ENCODE measurements around the gene ZBTB1.

The ZBTB1 gene, protein sequence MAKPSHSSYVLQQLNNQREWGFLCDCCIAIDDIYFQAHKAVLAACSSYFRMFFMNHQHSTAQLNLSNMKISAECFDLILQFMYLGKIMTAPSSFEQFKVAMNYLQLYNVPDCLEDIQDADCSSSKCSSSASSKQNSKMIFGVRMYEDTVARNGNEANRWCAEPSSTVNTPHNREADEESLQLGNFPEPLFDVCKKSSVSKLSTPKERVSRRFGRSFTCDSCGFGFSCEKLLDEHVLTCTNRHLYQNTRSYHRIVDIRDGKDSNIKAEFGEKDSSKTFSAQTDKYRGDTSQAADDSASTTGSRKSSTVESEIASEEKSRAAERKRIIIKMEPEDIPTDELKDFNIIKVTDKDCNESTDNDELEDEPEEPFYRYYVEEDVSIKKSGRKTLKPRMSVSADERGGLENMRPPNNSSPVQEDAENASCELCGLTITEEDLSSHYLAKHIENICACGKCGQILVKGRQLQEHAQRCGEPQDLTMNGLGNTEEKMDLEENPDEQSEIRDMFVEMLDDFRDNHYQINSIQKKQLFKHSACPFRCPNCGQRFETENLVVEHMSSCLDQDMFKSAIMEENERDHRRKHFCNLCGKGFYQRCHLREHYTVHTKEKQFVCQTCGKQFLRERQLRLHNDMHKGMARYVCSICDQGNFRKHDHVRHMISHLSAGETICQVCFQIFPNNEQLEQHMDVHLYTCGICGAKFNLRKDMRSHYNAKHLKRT

DNA sequence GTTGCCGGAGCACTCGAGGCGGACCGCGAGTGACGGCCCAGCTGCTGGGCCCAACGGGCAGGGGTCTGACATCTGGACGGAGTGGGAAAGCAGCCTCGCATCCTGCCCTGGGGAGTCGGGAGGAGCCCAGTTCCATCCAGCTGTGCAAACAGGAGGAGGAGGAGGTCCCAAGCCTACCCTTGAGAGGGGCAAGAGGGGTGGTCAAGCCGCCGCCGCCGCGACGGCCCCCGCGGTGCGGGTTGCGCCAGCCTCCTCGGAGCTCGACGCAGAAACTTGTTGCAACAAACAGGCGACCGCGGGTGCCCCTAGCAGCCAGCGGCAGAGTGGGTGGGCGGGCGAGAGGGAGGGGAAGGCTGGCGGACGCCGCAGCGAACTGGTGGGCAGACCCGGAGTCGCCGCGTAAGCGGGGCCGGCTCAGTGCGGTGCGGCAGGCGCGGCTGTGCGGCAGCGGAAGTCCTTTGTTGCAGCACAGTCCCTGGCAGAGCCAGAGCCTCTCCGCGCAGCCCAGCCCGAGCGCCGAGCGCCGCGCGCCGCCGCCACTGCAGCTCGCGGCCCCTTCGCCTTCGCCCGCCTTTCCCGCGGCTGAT lies at the start of gene ZBTB1:
Gene ZBTB1, plus strand, starts transcription at position 461 of the 587 bp plus-strand sequence. CDS start 16,735 bp downstream, outside the sequence.
- H3K4me3 ChIP-seq (ENCODE audit: low read length), result peak within 1 kb of the TSS; percentile 86
- peak; percentile 91 for DNase-seq (ENCODE audit: low read depth)
- TF ChIP-seq, protein P1, sequence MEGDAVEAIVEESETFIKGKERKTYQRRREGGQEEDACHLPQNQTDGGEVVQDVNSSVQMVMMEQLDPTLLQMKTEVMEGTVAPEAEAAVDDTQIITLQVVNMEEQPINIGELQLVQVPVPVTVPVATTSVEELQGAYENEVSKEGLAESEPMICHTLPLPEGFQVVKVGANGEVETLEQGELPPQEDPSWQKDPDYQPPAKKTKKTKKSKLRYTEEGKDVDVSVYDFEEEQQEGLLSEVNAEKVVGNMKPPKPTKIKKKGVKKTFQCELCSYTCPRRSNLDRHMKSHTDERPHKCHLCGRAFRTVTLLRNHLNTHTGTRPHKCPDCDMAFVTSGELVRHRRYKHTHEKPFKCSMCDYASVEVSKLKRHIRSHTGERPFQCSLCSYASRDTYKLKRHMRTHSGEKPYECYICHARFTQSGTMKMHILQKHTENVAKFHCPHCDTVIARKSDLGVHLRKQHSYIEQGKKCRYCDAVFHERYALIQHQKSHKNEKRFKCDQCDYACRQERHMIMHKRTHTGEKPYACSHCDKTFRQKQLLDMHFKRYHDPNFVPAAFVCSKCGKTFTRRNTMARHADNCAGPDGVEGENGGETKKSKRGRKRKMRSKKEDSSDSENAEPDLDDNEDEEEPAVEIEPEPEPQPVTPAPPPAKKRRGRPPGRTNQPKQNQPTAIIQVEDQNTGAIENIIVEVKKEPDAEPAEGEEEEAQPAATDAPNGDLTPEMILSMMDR (IDR thresholded peaks at IDR 0.05; ENCODE audit: insufficient read depth, low read depth, low read length, missing control alignments), result no peak

DNA sequence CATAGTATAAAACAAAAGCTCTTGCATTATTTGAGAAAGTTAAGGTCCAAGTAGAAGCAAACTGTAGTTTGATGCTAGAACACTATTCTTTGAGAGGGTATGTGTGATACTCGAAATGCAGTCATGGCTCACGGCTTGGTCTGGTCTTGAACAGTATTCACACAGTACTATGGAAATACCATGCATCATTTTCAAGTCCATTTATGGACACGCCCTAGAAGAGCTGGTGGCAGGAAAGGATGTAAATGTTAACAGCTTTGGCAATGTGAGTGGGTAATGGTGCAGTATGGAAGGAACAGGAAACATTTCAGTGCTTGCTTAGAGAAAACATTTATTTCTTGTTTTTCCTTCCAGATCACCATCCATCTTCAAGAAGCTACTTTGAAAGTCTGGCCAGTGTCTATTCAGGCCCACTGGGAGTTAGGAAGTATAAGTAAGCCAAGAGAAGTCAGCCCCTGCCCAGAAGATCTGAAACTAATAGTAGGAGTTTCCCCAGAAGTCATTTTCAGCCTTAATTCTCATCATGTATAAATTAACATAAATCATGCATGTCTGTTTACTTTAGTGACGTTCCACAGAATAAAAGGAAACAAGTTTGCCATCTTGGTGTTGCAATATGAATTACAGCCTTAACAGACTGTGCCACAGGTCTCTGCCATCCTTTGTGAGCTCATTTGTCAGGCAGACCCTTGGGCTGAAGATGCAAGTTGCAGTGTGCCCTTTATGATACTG lies 45.0 kb upstream of the ZBTB1 start:
- TF ChIP-seq, protein P1 (IDR thresholded peaks at IDR 0.05; ENCODE audit: insufficient read depth, low read depth, low read length, missing control alignments), result no peak
- no peak for DNase-seq (ENCODE audit: low read depth)
- H3K4me3 ChIP-seq (ENCODE audit: low read length), result no peak overlapping the region

DNA sequence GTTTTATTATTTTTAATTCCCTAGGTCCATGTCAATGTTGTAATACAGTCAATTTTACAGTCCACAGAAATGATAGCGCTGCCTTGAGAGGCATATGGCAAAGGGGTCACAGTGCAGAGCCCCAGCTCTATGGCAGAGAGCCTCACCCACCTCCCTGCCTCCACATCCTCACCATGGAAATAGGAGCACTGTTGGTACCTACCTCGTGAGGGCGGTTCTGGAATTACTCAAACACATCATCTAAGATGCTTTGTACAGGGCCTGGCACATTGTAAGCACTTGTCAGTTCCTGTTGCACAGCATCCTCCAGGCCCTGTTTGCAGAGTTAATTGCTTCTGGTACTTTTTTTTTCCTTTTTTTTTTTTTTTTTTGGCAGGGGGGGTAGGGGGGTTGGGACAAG lies 43.3 kb upstream of the ZBTB1 start:
- DNase-seq (ENCODE audit: low read depth), result no peak

GRCh38 chr14:64463195-64463594 lies 41.4 kb upstream of the ZBTB1 start:
- TF ChIP-seq, protein P1 (IDR thresholded peaks at IDR 0.05; ENCODE audit: insufficient read depth, low read depth, low read length, missing control alignments), result no peak
- DNase-seq (ENCODE audit: low read depth), result no peak

More for the DNA sequence above, 43.3 kb upstream of the ZBTB1 start:
- H3K4me3 ChIP-seq (ENCODE audit: low read length), result no peak overlapping the region
- TF ChIP-seq, protein P1 (IDR thresholded peaks at IDR 0.05; ENCODE audit: insufficient read depth, low read depth, low read length, missing control alignments), result no peak

DNA sequence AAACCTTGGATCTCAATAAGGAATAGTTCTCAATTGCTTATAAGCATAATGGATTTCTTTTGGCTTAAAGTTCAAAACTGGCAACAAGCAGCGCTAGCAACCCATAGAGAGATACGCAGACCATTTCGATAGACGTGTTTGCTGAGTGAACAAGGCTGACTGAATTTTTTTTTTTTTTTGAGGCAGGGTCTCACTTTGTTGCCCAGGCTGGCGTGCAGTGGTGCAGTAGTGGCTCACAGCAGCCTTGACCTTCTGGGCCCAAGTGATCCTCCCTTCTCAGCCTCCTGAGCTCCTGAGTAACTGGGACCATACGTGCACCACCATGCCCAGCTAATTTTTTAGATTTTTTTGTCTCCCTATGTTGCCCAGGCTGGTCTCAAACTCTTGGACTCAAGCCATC lies 40.7 kb upstream of the ZBTB1 start:
- TF ChIP-seq, protein P1 (IDR thresholded peaks at IDR 0.05; ENCODE audit: insufficient read depth, low read depth, low read length, missing control alignments), result no peak
- DNase-seq (ENCODE audit: low read depth), result no peak
- no peak overlapping the region for H3K4me3 ChIP-seq (ENCODE audit: low read length)

More at GRCh38 chr14:64463195-64463594, 41.4 kb upstream of the ZBTB1 start:
- no peak overlapping the region for H3K4me3 ChIP-seq (ENCODE audit: low read length)

GRCh38 chr14:64464651-64465050 lies 39.9 kb upstream of the ZBTB1 start:
- TF ChIP-seq, protein P1 (IDR thresholded peaks at IDR 0.05; ENCODE audit: insufficient read depth, low read depth, low read length, missing control alignments), result no peak
- no peak for DNase-seq (ENCODE audit: low read depth)
- H3K4me3 ChIP-seq (ENCODE audit: low read length), result peak overlapping the region; percentile 49
